A673 (cell line): ENCODE measurements around the gene XRCC4. TPM values are rescaled to one million over a fixed set of nuclear protein-coding genes. Genes with fewer than 3 reads are reported as not detected.

Experiments used
- BruUV-seq: library from RNA; stranded (reverse); fragments of 400-500 nt; replicated peaks from 2 replicates; lab custom pipeline; 2021; lab: Mats Ljungman, UMichigan
- CTCF ChIA-PET: fragments of 300-600 bp; sonication (Branson Sonifier 250); formaldehyde crosslinking; loops from one replicate; lab custom pipeline; 2022; ENCODE audit warnings: antibody characterized with exemption; lab: Charles Lee
- POLR2A ChIA-PET: fragments of 300-600 bp; sonication (Branson Sonifier 250); formaldehyde crosslinking; loops from one replicate; lab custom pipeline; 2022; ENCODE audit warnings: antibody characterized with exemption; ENCODE audit not compliant: low non-redundant PET; lab: Charles Lee
- DNase-seq: peaks from one replicate; pipeline ENCODE4 v3.0.0-alpha.2; 2015; ENCODE audit warnings: low spot score
- H3K27ac ChIP-seq: fragments of 200-600 bp; sonication (generic); 2 replicates; pipeline ENCODE4 v1.5.1; 2016; ENCODE audit warnings: mixed run types, low read depth, mild to moderate bottlenecking, mixed read lengths, antibody characterized with exemption, low read length; ENCODE audit not compliant: poor library complexity, severe bottlenecking
- H3K27me3 ChIP-seq: fragments of 200-600 bp; sonication (generic); replicated peaks from 2 replicates; pipeline ENCODE4 v1.6.1; 2017; ENCODE audit warnings: mixed run types, low read depth, mild to moderate bottlenecking, mixed read lengths, antibody characterized with exemption, low read length; ENCODE audit not compliant: insufficient read depth, poor library complexity
- H3K36me3 ChIP-seq: fragments of 200-600 bp; sonication (generic); 2 replicates; pipeline ENCODE4 v1.6.1; 2016; ENCODE audit warnings: mixed run types, mild to moderate bottlenecking, mixed read lengths, antibody characterized with exemption, low read length; ENCODE audit not compliant: insufficient read depth, poor library complexity, severe bottlenecking
- H3K4me1 ChIP-seq: fragments of 200-600 bp; sonication (generic); 2 replicates; pipeline ENCODE4 v1.6.1; 2017; ENCODE audit warnings: mixed run types, mild to moderate bottlenecking, mixed read lengths, antibody characterized with exemption, low read length; ENCODE audit not compliant: insufficient read depth, poor library complexity, severe bottlenecking
- H3K4me3 ChIP-seq: fragments of 200-600 bp; sonication (generic); 2 replicates; pipeline ENCODE4 v1.5.1; 2016; ENCODE audit warnings: low read depth, mixed run types, mild to moderate bottlenecking, mixed read lengths, low read length; ENCODE audit not compliant: poor library complexity, severe bottlenecking
- H3K9me3 ChIP-seq: fragments of 200-600 bp; sonication (generic); 2 replicates; pipeline ENCODE4 v1.6.1; 2016; ENCODE audit warnings: mixed run types, low read depth, mild to moderate bottlenecking, mixed read lengths, antibody characterized with exemption, low read length; ENCODE audit not compliant: poor library complexity, severe bottlenecking
- CTCF ChIP-seq: fragments of 300-800, 200-600 bp; sonication (generic); conservative IDR thresholded peaks from 2 replicates; pipeline ENCODE4 v1.5.1; 2017; ENCODE audit warnings: low read depth, mild to moderate bottlenecking, antibody characterized with exemption, low read length, moderate library complexity, mixed read lengths
- EZH2 ChIP-seq: fragments of 200-600 bp; sonication (generic); IDR thresholded peaks from 2 replicates; pipeline ENCODE4 v1.6.1; 2017; ENCODE audit warnings: borderline replicate concordance, low read depth, mild to moderate bottlenecking, mixed read lengths, antibody characterized with exemption, low read length; ENCODE audit not compliant: poor library complexity, severe bottlenecking
- intact Hi-C: fragments of 100-400 bp; cut with micrococcal nuclease; formaldehyde crosslinking; loops from one replicate; pipeline ENCODE4 v1.10.0; 2022; ENCODE audit not compliant: unreplicated experiment
- total RNA-seq: library from RNA; stranded (reverse); gene quantifications from 2 replicates; pipeline ENCODE4 v1.2.3, GENCODE V29; 2021

Gene XRCC4
- total RNA-seq, 1 experiment from 2014 or later: 8.1 TPM

- no peak for TF ChIP-seq CTCF
- no peak for TF ChIP-seq EZH2
- no peaks in the 10 kb centered on the region for H3K36me3 ChIP-seq
- H3K4me3 ChIP-seq: no peak overlapping the region
- BruUV-seq: no TSS peak
- DNase-seq: no peak
- no peaks in the 10 kb centered on the region for H3K27me3 ChIP-seq
- no peak overlapping the region for H3K27ac ChIP-seq
- peaks cover 5% of the 10 kb centered on the region for H3K4me1 ChIP-seq
- ChIA-PET CTCF (no interaction called here), POLR2A (no interaction called here)
- intact Hi-C loops: no loop called here
- H3K9me3 ChIP-seq: no peaks in the 10 kb centered on the region
Observed at GRCh38 chr5:83069096-83069799, 8.1 kb upstream of the XRCC4 start.

GRCh38 chr5:83071286-83072051, 5.9 kb upstream of the XRCC4 start:
- no peaks in the 10 kb centered on the region for H3K27me3 ChIP-seq
- CTCF ChIA-PET: no interaction called here
- DNase-seq: no peak
- no peak for TF ChIP-seq EZH2
- TF ChIP-seq CTCF: no peak
- BruUV-seq: no TSS peak
- no peaks in the 10 kb centered on the region for H3K9me3 ChIP-seq
- H3K27ac ChIP-seq: no peak overlapping the region
- intact Hi-C loops: loop anchor here (10.0 kb wide), 2 partner anchors 363 to 427 kb away; no protein-coding TSS in a partner anchor
- POLR2A ChIA-PET: no interaction called here
- H3K4me1 ChIP-seq: peaks cover 5% of the 10 kb centered on the region
- H3K4me3 ChIP-seq: no peak overlapping the region
- no peaks in the 10 kb centered on the region for H3K36me3 ChIP-seq

- H3K9me3 ChIP-seq: no peaks in the 10 kb centered on the region
- TF ChIP-seq EZH2: no peak
- no peak for TF ChIP-seq CTCF
- H3K4me3 ChIP-seq: no peak overlapping the region
- POLR2A ChIA-PET: no interaction called here
- no peak for DNase-seq
- H3K4me1 ChIP-seq: peaks cover 4% of the 10 kb centered on the region
- no peaks in the 10 kb centered on the region for H3K36me3 ChIP-seq
- CTCF ChIA-PET: interaction anchor here (0.6 kb wide), 1 partner anchor 118 kb away, joined by 3 read pairs; no protein-coding TSS in a partner anchor
- intact Hi-C loops: loop anchor here (10.0 kb wide), 2 partner anchors 362 to 428 kb away; no protein-coding TSS in a partner anchor
- H3K27ac ChIP-seq: no peak overlapping the region
- no TSS peak for BruUV-seq
- H3K27me3 ChIP-seq: no peaks in the 10 kb centered on the region
Observed at GRCh38 chr5:83072966-83073365, 4.4 kb upstream of the XRCC4 start.
